ENCODE results near the gene ARSB.

Gene ARSB

GRCh38 chr5:78972654-78973428, 12.3 kb downstream of the ARSB start:
- Histone ChIP-seq H3K9ac (ENCODE audit: low read length) (no peak overlapping the region), H3K4me1 (ENCODE audit: control insufficient read depth, low read depth, low read length) (peaks cover 4% of the 10 kb centered on the region), H3K4me3 (ENCODE audit: low read length) (no peak overlapping the region), H3K27ac (ENCODE audit: low read length) (no peak overlapping the region), H3K36me3 (ENCODE audit: control insufficient read depth, low read depth, low read length) (no peaks in the 10 kb centered on the region), H3K9me3 (ENCODE audit: control insufficient read depth, low read depth, low read length) (no peaks in the 10 kb centered on the region), H3K27me3 (ENCODE audit: control insufficient read depth, insufficient read depth, low read length) (no peaks in the 10 kb centered on the region)

- Histone ChIP-seq H3K4me1 (ENCODE audit: control insufficient read depth, low read depth, low read length) (peaks cover 4% of the 10 kb centered on the region), H3K36me3 (ENCODE audit: control insufficient read depth, low read depth, low read length) (no peaks in the 10 kb centered on the region), H3K4me3 (ENCODE audit: low read length) (no peak overlapping the region), H3K27me3 (ENCODE audit: control insufficient read depth, insufficient read depth, low read length) (no peaks in the 10 kb centered on the region), H3K27ac (ENCODE audit: low read length) (no peak overlapping the region), H3K9me3 (ENCODE audit: control insufficient read depth, low read depth, low read length) (no peaks in the 10 kb centered on the region), H3K9ac (ENCODE audit: low read length) (no peak overlapping the region)
These were observed 13.1 kb downstream of the ARSB start for GRCh38 chr5:78971998-78972397.

DNA sequence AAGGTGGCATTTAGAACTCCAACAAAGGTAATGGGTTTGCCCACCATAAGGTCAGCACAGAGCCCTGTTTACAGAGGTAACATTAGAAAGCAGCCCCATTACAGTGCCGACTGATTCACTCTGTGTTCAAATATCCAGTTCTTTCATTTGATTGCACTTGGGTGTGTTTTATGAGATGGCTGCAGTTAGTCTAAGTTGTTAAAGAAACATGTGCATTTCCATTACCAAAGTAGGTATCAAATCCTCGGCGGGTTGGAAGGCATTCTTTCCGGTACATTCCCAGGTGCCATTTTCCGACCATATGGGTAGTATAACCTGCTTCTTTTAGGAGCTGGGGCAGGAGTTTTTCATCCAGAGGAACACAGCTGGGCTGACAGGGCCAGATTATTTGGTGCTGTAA, 16.3 kb downstream of the ARSB start:
- Histone ChIP-seq H3K9ac (ENCODE audit: low read length) (no peak overlapping the region), H3K4me3 (ENCODE audit: low read length) (no peak overlapping the region), H3K27ac (ENCODE audit: low read length) (no peak overlapping the region), H3K9me3 (ENCODE audit: control insufficient read depth, low read depth, low read length) (no peaks in the 10 kb centered on the region), H3K27me3 (ENCODE audit: control insufficient read depth, insufficient read depth, low read length) (no peaks in the 10 kb centered on the region), H3K4me1 (ENCODE audit: control insufficient read depth, low read depth, low read length) (no peaks in the 10 kb centered on the region), H3K36me3 (ENCODE audit: control insufficient read depth, low read depth, low read length) (peaks cover 3% of the 10 kb centered on the region)

DNA sequence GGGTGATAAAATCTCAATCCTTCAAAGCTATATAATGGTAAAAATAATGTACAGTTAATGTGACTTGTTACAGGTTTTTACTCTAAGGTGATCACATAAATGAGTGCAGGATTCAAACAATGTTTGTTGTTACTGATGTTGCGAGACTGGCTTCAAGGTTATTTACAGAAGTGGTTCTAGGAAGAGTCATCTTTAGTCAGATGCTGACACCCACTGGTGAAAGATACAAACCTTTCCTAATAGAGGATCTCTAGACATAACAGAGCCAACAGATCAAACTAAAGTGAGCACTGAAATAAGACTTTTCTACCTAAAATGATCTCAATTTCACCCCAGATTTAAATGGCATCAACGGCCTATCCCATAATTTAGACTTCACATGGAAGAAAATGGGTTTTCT, 20.2 kb downstream of the ARSB start:
- peaks cover 3% of the 10 kb centered on the region for H3K36me3 ChIP-seq (ENCODE audit: control insufficient read depth, low read depth, low read length)
- H3K4me1 ChIP-seq (ENCODE audit: control insufficient read depth, low read depth, low read length): no peaks in the 10 kb centered on the region
- no peak overlapping the region for H3K9ac ChIP-seq (ENCODE audit: low read length)
- H3K9me3 ChIP-seq (ENCODE audit: control insufficient read depth, low read depth, low read length): no peaks in the 10 kb centered on the region
- H3K27ac ChIP-seq (ENCODE audit: low read length): no peak overlapping the region
- no peaks in the 10 kb centered on the region for H3K27me3 ChIP-seq (ENCODE audit: control insufficient read depth, insufficient read depth, low read length)
- no peak overlapping the region for H3K4me3 ChIP-seq (ENCODE audit: low read length)

GRCh38 chr5:78961743-78962142, 23.4 kb downstream of the ARSB start:
- Histone ChIP-seq H3K4me3 (ENCODE audit: low read length) (no peak overlapping the region), H3K27ac (ENCODE audit: low read length) (no peak overlapping the region), H3K27me3 (ENCODE audit: control insufficient read depth, insufficient read depth, low read length) (no peaks in the 10 kb centered on the region), H3K4me1 (ENCODE audit: control insufficient read depth, low read depth, low read length) (no peaks in the 10 kb centered on the region), H3K9me3 (ENCODE audit: control insufficient read depth, low read depth, low read length) (no peaks in the 10 kb centered on the region), H3K36me3 (ENCODE audit: control insufficient read depth, low read depth, low read length) (peaks cover 3% of the 10 kb centered on the region), H3K9ac (ENCODE audit: low read length) (no peak overlapping the region)

DNA sequence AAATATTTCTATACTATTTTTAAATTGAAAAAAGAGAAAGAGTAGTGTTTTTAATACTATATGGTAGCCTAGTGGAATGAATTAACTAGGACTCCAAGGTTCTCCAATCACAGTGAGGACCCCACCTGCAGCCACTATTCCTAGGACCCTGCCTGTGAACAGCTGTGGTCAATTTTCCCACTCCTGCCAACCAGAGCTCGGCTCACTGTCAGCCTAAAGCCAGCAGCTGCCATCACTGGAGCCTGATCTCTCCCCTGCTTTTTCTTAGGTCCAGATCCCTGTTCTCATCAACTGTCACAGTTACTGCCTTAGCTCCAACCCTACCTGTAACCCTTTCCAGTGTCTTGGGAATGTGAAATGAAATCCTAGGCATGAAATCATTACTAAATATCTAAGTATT, 25.3 kb downstream of the ARSB start:
- H3K9ac ChIP-seq (ENCODE audit: low read length): no peak overlapping the region
- H3K4me3 ChIP-seq (ENCODE audit: low read length): no peak overlapping the region
- no peaks in the 10 kb centered on the region for H3K27me3 ChIP-seq (ENCODE audit: control insufficient read depth, insufficient read depth, low read length)
- no peaks in the 10 kb centered on the region for H3K9me3 ChIP-seq (ENCODE audit: control insufficient read depth, low read depth, low read length)
- peaks cover 3% of the 10 kb centered on the region for H3K36me3 ChIP-seq (ENCODE audit: control insufficient read depth, low read depth, low read length)
- H3K27ac ChIP-seq (ENCODE audit: low read length): no peak overlapping the region
- no peaks in the 10 kb centered on the region for H3K4me1 ChIP-seq (ENCODE audit: control insufficient read depth, low read depth, low read length)

DNA sequence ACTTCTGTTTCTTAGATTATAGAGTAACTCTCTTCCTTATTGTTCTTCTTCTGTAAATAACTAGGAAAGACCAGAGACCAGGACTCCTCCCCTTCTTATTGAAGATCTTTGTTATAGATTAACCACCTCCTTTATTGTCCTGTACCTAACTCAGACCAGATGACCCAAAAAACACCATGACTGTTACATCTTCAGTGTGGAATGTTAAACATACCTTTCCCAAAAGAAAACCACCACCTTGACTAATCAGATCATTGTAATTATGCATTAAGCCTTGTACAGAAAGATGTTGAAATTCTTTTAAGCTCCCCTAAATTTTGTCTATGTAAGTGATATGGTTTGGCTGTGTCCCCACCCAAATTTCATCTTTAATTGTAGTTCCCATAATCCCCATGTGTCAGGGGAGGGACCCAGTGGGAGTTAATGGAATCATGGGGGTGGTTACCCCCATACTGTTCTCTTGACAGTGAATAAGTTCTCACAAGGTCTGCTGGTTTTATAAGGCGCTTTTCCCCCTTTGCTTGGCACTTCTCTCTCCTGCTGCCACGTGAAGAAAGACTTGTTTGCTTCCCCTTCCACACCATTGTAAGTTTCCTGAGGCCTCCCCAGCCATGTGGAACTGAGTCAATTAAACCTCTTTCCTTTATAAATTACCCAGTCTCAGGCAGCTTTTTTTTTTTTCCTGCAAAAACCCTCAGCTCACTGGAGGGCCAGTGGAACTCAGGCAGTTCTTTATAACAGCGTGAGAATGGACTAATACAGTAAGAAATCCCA, 26.3 kb downstream of the ARSB start:
- Histone ChIP-seq H3K27ac (ENCODE audit: low read length) (no peak overlapping the region), H3K9ac (ENCODE audit: low read length) (no peak overlapping the region), H3K4me3 (ENCODE audit: low read length) (no peak overlapping the region), H3K9me3 (ENCODE audit: control insufficient read depth, low read depth, low read length) (no peaks in the 10 kb centered on the region), H3K27me3 (ENCODE audit: control insufficient read depth, insufficient read depth, low read length) (no peaks in the 10 kb centered on the region), H3K4me1 (ENCODE audit: control insufficient read depth, low read depth, low read length) (no peaks in the 10 kb centered on the region), H3K36me3 (ENCODE audit: control insufficient read depth, low read depth, low read length) (no peaks in the 10 kb centered on the region)

GRCh38 chr5:78956901-78957300, 28.2 kb downstream of the ARSB start:
- no peaks in the 10 kb centered on the region for H3K27me3 ChIP-seq (ENCODE audit: control insufficient read depth, insufficient read depth, low read length)
- H3K4me3 ChIP-seq (ENCODE audit: low read length): no peak overlapping the region
- H3K9me3 ChIP-seq (ENCODE audit: control insufficient read depth, low read depth, low read length): no peaks in the 10 kb centered on the region
- H3K4me1 ChIP-seq (ENCODE audit: control insufficient read depth, low read depth, low read length): no peaks in the 10 kb centered on the region
- no peaks in the 10 kb centered on the region for H3K36me3 ChIP-seq (ENCODE audit: control insufficient read depth, low read depth, low read length)
- H3K9ac ChIP-seq (ENCODE audit: low read length): no peak overlapping the region
- no peak overlapping the region for H3K27ac ChIP-seq (ENCODE audit: low read length)

DNA sequence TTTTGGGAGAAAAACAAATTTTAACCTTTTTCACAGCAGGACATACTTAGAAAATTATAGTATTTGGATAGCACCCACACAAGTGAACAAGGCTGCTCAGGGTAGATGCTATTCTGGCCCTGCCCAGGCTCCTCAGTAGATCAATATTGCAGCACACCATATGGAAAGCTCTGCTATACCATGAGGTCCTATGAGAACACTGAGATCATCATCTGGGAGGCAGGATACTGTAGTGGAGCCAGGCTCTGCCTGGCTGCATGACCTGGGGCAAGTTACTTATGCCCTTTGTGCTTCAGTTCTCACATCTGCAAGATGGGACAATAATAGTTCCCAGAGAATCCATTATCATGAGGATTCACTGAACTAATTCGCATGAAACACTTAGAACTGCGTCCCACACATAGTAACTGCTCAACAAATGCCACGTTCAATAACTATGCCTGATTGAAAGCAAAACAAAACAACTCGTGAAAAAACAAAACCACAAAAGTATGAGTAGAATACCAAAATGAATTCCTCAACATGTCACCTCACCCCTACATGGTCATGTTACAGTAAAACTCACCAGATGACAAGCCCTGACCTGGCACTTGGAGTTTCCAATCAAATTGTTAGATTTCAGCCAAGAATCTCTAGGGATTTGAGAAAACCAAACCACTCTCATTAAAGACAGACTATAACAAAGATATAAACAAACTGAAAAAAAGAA, 31.9 kb downstream of the ARSB start:
- Histone ChIP-seq H3K27ac (ENCODE audit: low read length) (no peak overlapping the region), H3K36me3 (ENCODE audit: control insufficient read depth, low read depth, low read length) (no peaks in the 10 kb centered on the region), H3K9ac (ENCODE audit: low read length) (no peak overlapping the region), H3K4me3 (ENCODE audit: low read length) (no peak overlapping the region), H3K9me3 (ENCODE audit: control insufficient read depth, low read depth, low read length) (no peaks in the 10 kb centered on the region), H3K4me1 (ENCODE audit: control insufficient read depth, low read depth, low read length) (no peaks in the 10 kb centered on the region), H3K27me3 (ENCODE audit: control insufficient read depth, insufficient read depth, low read length) (no peaks in the 10 kb centered on the region)

DNA sequence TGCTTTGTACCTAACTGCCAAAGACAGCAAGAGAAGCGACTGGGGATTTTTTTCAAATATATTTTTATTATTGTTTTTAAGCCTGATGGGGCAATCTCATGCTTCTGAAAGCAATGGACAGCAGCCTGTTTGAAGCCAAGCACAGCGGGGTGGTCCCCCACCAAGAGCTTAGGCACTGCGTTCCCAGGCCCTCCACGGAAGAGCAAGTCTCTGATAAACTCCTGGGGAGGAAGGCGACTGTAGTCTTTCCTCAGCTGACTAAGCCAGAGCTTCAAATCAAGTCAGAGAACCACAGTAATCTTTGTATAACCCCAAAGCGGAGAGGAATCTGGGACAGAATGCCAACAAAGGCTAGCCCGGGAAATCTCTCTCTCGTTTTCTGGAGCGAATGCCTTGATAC, 54.4 kb downstream of the ARSB start:
- no peaks in the 10 kb centered on the region for H3K27me3 ChIP-seq (ENCODE audit: control insufficient read depth, insufficient read depth, low read length)
- no peaks in the 10 kb centered on the region for H3K36me3 ChIP-seq (ENCODE audit: control insufficient read depth, low read depth, low read length)
- H3K4me3 ChIP-seq (ENCODE audit: low read length): no peak overlapping the region
- H3K27ac ChIP-seq (ENCODE audit: low read length): no peak overlapping the region
- H3K9me3 ChIP-seq (ENCODE audit: control insufficient read depth, low read depth, low read length): no peaks in the 10 kb centered on the region
- peaks cover 34% of the 10 kb centered on the region for H3K4me1 ChIP-seq (ENCODE audit: control insufficient read depth, low read depth, low read length)
- H3K9ac ChIP-seq (ENCODE audit: low read length): no peak overlapping the region

DNA sequence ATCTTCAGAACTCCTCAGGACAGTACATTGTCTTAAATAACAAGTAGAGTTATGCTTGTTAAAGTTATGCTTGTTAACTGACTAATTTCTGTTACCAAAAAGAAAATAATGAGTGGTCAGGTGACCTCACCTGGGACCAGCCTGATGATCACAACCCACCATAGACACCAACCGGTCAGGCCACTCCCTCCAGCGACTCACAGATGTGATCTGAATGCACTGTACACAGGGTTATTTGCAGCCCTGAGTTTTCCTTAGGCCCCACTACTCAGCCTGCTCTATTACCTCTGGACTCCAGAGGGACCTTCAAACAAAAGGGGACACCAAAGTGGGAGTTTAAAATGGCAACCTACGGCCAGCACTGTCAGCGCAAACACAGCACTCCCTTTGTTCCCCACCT, 55.3 kb downstream of the ARSB start:
- Histone ChIP-seq H3K27me3 (ENCODE audit: control insufficient read depth, insufficient read depth, low read length) (no peaks in the 10 kb centered on the region), H3K9ac (ENCODE audit: low read length) (no peak overlapping the region), H3K36me3 (ENCODE audit: control insufficient read depth, low read depth, low read length) (no peaks in the 10 kb centered on the region), H3K4me1 (ENCODE audit: control insufficient read depth, low read depth, low read length) (peaks cover 40% of the 10 kb centered on the region), H3K9me3 (ENCODE audit: control insufficient read depth, low read depth, low read length) (no peaks in the 10 kb centered on the region), H3K27ac (ENCODE audit: low read length) (no peak overlapping the region), H3K4me3 (ENCODE audit: low read length) (no peak overlapping the region)
